ENCODE measurements around the gene OBP2B.
"Not testable (repeated sequence)": the region's sequence is repeated elsewhere in the genome, so short reads cannot be mapped to it uniquely, and the experiment has no call there.

The OBP2B gene, protein sequence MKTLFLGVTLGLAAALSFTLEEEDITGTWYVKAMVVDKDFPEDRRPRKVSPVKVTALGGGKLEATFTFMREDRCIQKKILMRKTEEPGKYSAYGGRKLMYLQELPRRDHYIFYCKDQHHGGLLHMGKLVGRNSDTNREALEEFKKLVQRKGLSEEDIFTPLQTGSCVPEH

DNA sequence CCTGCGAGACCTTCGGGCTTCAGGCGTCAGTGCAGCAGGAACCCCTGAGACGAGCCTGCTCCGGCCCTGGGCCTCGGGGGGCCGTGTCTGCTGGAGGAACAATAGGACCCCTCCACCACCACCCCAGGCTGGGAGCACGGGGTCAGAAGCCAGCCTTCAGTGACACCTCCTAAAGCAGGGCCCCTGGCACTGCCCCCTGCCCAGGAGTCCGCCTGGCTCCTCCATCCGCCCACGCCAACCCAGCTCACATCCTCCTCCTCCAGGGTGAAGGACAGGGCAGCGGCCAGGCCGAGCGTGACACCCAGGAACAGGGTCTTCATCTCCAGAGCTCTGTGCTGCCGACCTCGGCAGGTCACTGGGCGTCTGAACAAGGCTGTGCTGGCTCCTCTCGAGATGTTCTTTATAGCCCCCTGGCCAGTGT, at the start of gene OBP2B:
TSS of gene OBP2B (minus strand) at position 371 of the 421 bp plus-strand sequence. CDS start at position 320, 51 bp downstream.
- DNase-seq, result not testable (repeated sequence)

DNA sequence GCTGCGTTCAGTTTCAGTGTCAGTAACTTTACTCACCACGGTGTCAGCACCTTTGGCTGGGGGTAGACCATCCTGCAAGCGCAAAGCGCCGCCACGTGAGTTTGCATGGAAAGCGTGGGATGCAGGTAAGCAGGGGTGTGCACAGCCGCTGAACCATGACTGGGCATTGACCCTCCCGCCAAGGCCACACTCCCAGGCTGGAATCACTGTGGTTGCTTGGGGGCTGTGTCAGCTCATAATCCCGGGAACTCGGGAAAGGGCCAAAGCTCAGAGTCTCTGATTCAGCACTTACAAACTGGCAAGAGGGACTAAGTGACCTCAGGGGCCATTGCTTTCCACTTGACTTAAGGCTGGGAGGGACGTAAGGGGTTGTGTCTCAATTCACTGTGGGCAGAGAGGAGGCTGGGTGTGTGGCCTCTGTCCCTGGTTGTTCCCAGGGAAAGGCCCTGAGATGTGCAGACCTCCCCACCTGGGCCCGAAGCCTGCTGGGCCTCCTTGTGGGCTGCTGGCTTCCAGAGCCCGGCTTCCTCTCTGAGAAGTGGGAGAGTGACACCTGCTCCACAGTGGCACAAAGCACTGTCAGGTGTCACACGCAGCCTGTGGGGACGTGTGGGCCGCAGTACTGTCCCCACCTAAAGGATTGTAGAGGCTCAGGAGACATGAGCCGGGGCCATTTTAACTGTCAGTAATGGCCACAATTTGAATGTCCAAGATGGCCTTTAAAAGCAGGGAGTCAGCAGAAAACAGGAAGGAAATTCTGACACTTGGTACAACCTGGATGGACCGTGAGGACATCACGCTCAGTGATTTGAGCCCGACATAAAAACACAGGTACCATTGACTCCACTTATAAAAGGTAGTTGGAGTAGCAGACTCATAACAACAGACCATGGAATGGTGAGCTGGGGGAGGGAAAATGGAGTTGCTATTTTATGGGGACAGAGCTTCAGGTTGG, 49.3 kb upstream of the OBP2B start:
- DNase-seq, result no peak

DNA sequence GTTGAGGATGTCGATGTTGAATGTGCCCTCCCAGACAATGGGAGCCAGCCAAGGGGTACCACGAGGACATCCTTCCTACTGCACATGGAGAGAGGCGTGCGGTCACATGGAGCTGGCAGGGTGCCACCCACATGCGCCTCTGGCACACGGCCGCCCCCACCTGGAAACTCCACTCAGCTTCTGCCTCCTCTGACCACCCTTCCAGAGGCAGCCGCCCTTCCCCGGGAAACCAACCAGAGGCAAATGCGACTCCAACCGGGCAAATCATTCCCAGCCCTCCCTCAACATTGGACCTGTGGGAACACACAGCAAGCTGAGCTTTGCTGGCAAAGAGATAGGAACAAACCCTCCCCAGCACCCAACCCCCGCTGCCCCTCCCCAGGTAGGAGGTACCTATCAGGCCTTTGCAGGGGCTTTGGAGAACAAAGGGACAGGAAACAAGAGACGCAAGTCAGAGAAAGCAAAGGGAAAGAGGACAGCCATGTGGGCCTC, 48.5 kb upstream of the OBP2B start:
- peak; percentile 47 for DNase-seq

DNA sequence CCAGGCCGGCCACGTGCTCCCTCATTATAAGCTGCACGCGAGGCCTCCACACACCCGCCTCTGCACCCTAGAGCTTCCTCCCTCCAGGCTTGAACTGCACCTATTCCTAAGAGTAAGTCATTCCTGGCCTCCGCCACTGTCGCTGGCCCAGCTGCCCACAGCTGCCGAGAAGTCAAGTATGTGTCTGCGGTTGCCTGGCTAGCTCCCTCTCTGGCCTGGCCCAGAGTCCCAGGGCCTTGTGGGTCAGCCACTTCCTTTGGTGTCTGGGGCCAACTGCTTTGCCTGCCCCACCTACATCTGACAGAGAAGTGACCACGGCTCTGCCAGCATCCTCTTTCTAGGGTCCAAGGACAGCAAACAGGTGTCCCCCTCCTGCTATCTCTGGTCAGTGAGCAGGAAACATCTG, 47.6 kb upstream of the OBP2B start:
- DNase-seq, result no peak

- DNase-seq, result no peak
Measured at GRCh38 chr9:133256136-133256461, 47.0 kb upstream of the OBP2B start.

DNA sequence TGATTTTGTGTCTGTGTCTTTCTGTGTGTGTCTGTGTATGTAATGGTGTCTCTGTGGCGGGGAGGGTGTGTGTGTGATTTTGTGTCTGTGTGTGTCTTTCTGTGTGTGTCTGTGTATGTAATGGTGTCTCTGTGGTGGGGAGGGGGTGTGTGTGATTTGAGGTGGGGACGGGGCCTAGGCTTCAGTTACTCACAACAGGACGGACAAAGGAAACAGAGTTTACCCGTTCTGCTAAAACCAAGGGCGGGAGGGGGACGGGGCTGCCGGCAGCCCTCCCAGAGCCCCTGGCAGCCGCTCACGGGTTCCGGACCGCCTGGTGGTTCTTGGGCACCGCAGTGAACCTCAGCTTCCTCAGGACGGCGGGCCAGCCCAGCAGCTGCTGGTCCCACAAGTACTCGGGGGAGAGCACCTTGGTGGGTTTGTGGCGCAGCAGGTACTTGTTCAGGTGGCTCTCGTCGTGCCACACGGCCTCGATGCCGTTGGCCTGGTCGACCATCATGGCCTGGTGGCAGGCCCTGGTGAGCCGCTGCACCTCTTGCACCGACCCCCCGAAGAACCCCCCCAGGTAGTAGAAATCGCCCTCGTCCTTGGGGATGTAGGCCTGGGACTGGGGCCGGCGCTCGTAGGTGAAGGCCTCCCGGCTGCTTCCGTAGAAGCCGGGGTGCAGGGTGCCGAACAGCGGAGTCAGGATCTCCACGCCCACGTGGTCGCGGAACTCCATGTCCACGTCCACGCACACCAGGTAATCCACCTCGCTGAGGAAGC, 46.5 kb upstream of the OBP2B start:
- no peak for DNase-seq

GRCh38 chr9:133254471-133254870, 45.4 kb upstream of the OBP2B start:
- DNase-seq, result no peak

DNA sequence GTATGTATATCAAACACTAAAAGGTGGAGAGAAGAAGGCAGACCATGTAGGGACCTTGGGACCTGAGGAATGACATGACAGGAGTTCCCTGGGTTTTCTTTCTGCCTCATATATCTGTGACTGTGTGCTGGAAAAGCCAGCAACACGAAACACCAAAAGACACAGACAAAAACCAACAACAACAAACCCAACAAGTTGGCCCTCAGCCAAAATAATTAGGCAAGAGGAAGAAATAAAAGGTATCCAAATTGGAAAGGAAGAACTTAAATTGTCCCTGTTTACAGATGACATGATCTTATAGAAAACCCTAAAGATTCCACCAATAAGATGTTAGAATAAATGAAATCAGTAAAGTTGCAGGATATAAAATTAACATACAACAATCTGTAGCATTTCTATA, 44.2 kb upstream of the OBP2B start:
- DNase-seq, result no peak

DNA sequence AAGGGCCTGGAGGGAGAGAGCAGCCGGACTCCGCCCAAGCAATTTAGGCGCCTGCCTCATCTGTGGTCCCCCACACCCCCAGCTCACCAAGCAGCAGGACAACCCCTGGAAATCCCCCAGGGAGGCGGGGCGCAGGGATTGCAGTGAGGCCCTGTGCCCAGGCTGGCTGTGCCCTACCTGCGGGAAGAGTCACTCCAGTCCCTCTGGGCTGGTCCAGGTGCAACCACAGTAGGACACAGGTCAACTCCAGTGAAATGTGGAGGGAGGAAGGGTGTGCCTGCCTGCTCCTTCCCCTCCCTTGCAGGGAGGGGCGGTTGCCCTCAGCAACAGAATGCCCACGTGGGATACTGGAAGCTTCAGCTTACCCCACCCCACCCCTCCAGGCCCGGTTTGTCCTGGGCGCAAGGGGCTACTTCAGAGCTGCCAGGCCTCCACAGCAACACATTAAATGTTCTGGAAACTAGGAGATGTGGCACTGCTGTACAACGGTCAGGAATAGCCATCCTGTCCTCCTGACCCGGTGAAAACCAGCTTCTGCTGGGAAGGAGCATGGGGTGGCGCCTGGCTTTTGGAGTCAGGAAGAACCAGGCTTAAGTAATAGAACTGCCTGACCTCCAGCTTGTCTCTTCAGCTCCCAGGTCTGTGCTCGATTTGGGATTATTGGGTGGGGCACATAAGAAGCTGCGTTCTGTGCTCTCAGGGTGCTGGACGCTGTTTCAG, 43.4 kb upstream of the OBP2B start:
- DNase-seq, result peak; percentile 69

- DNase-seq, result no peak
Measured at GRCh38 chr9:133251773-133252172, 42.7 kb upstream of the OBP2B start.

DNA sequence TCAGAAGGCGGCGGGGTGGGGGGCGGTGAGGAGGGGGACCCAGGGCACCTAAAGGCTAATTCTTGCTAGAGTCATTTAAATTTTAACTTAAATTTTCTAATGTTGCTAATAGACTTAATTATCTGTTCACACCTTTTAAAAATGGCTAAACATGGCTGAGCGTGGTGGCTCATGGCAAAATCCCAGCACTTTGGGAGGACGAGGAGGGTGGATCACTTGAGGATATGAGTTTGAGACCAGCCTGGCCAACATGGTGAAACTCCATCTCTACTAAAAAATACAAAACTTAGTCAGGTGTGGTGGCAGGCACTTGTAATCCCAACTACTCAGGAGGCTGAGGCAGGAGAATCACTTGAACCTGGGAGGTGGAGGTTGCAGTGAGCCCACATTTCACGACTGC, 42.2 kb upstream of the OBP2B start:
- not testable (repeated sequence) for DNase-seq

- no peak for DNase-seq
Measured at GRCh38 chr9:133250741-133251170, 41.7 kb upstream of the OBP2B start.

DNA sequence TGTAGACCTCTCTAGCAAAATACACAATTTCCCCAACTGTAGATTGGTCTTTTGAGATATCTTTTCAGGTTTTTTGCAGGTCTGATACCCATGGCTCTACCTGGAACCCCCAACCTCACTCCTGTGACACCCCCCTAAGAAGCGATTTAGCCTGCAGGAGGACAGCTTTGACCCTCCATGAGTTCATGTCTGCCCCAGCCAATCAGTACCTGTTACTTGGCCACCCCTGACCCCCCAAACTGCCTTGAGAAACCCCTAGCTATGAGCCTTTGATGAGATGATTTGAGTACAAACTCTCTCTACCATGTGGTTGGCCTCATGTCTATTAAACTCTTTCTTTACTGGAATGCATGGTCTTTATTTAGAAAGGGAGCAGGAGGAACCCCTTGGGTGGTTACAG, 40.3 kb upstream of the OBP2B start:
- DNase-seq, result no peak

DNA sequence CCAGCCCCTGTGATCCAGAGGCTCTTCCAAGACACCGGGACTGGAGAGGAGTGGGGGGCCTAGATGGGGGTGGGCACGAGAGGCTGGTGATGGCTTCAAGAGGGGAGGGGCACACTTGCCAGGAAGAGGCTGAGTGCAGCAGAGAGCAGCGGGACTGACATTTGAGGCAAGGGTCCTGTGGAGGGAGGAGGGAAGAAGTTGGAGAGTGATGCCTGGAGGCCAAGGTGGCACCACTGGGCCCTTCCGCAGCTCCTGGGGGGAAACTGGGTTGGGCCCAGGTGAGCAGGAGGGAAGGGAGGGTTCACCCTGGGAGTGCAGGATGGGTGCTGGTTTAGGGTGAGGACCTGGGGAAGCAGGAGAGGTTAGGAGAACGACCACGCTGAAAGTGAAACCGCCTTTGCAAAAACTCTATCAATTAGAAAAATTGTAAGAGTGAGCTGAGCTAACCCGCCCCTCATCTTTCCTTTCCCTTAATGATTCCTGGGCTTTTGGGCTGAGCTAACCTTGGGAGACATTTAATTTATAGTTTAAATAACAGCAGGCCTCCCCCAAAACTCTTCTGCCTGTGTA, 39.8 kb upstream of the OBP2B start:
- DNase-seq, result no peak

DNA sequence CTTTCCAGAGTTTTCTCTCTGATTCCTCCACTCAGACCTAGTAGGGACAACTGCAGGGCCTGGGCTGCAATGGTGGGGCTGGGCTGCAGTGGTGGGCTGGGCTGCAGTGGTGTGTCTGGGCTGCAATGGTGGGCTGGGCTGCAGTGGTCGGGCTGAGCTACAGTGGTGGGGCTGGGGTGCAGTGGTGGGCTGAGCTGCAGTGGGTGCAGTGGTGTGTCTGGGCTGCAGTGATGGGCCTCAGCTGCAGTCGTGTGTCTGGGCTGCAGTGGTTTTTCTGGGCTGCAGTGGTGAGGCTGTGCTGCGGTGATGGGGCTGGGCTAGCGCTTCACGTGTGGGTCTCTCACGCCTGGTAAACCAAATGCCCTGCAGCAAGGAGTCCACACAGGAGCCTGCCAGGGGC, 38.6 kb upstream of the OBP2B start:
- DNase-seq, result no peak

- DNase-seq, result no peak
Measured at GRCh38 chr9:133246991-133247390, 37.9 kb upstream of the OBP2B start.

DNA sequence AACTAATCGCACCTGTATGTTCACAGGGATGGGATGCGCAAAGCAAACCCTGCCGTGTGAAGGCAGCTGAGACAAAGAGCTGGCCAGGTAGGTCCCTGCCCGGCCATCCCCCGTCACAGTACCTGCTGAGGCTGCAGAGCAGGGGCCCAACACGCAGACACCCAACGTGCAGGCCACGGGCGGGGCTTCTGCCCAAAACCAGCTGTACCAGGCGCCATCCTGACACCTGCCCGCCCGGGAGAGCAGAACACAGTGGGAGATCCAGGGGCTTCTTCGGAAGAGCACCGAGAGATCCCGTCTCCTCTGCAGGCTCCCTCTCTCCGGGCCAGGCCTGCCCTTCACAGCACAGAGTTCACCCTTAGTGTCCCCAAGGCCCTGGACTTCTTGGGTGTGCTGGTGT, 37.5 kb upstream of the OBP2B start:
- no peak for DNase-seq

DNA sequence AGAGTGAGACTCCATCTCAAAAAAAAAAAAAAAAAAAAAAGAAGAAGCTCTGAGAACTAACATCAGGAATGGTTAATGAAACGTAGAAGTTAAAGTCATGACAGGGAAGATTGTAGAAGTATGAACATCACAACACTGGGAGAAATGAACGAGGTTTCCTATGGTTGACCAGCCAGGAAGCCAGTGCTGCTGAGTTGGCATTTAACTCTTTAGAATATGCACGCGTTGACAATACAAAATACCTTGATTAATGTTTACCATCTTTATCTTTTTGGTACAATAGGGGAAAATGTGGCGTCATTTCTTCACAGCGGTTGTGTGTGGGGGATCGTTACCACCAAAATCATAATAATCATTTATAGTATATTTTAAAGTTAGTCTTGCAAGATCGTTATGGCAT, 33.9 kb upstream of the OBP2B start:
- DNase-seq, result no peak

GRCh38 chr9:133242241-133242640, 33.2 kb upstream of the OBP2B start:
- no peak for DNase-seq

DNA sequence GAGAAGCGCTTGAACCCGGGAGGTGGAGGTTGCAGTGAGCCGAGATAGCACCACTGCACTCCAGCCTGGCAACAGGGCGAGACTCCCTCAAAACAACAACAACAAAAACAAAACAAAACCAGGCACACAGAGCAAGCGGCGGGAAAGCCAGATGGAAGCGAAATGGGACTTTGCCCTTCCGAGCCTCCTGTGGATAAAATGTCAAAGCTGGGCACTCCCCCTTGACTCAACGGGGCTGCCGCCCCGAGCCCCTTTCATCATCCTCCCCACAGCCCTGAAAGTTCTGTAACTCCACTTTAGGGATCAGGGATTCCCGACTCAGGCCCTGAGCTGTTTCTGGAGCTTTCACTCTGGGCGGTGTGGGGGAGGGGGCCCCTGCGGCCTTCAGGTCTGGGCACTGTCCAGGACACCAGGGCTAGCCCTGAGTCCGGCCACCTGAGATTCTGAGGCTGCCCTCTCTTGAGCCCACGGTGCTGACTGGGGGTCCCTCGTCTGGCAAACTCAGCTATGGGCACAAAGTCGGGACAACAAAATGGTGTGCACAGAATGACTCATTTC, 30.6 kb upstream of the OBP2B start:
- no peak for DNase-seq

GRCh38 chr9:133238851-133239532, 29.9 kb upstream of the OBP2B start:
- peak; percentile 94 for DNase-seq

Data from hematopoietic multipotent progenitor cell treated with erythropoietin and hydrocortisone succinate and interleukin-3 and kit ligand, for 6 days (in vitro differentiated cells).